Measurements from ENCODE around the gene FBP1.
A peak's percentile ranks its signal among the peaks of the same experiment; 100 is the strongest.

Gene FBP1

DNA sequence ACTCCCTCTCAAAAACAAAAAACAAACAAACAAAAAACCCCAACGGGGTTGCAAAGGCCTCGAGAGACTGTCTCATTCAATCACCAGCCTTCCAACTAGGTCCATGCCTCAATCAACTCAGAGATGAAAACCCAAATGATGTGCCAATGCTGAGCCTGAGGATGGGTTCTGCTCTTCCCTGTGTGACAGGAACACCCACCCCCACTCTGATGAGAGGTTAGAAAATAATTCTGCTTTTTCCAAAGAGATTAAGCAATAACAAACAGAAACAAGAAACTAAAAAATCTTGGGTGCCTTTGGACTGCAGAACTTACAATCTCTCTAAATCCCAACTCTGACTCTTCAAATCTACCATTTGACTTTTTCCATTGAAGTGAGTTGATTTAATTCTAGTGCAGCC is 25.5 kb upstream of the FBP1 start:
- H3K9me3 ChIP-seq, result no peaks in the 10 kb centered on the region
- TF ChIP-seq, protein P1, sequence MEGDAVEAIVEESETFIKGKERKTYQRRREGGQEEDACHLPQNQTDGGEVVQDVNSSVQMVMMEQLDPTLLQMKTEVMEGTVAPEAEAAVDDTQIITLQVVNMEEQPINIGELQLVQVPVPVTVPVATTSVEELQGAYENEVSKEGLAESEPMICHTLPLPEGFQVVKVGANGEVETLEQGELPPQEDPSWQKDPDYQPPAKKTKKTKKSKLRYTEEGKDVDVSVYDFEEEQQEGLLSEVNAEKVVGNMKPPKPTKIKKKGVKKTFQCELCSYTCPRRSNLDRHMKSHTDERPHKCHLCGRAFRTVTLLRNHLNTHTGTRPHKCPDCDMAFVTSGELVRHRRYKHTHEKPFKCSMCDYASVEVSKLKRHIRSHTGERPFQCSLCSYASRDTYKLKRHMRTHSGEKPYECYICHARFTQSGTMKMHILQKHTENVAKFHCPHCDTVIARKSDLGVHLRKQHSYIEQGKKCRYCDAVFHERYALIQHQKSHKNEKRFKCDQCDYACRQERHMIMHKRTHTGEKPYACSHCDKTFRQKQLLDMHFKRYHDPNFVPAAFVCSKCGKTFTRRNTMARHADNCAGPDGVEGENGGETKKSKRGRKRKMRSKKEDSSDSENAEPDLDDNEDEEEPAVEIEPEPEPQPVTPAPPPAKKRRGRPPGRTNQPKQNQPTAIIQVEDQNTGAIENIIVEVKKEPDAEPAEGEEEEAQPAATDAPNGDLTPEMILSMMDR (IDR thresholded peaks at IDR 0.05), result no peak
- no peak overlapping the region for H3K27ac ChIP-seq
- no peaks in the 10 kb centered on the region for H3K36me3 ChIP-seq
- H3K27me3 ChIP-seq, result no peaks in the 10 kb centered on the region
- H3K4me3 ChIP-seq, result no peak overlapping the region
- DNase-seq, result no peak
- H3K4me1 ChIP-seq, result peaks cover 0 to 5% (median 0%) of the 10 kb centered on the region in 4 donors
- intact Hi-C loops (cut with DNase I; ENCODE audit: low total_unique reads), result no loop called here

DNA sequence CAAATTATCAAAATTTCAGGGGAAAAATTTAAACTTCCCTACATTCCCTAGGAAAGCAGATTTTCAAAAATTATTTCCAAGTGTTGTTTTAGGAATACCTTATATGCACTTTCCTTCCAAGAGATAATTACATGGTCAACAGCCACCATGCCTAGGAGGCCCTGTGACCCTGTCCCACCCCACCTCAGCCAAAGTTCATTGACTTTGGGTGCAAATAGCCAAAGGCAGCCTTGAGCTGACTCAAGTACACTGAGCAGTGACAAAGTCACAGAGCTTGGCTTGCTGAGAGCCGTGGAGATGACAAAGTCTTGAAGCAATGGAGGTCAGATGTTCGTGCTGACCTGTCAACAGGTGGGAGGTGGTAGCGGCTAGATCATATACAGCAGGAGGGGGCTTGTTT is 24.3 kb upstream of the FBP1 start:
- intact Hi-C loops (cut with DNase I; ENCODE audit: low total_unique reads), result no loop called here
- TF ChIP-seq, protein P1 (IDR thresholded peaks at IDR 0.05), result no peak

DNA sequence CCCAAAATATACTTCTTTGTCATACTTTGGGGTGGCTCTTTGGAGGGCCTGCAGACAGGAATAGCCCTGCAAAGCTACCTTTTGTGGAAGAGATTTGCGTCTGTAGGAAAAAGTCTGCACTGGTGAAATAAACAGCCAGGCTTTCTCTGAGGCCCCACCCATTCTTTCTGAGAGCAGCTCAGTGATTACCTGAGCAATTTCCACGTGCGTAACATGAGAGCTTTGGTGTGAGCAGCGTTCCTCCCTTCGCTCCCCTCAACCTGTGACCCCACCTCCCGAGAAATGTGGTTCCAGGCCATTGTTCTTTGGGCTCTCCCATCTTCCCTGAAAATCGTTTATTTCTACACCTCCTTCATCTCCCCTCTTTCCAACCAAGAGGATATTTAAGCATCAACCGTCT is 23.8 kb upstream of the FBP1 start:
- Histone ChIP-seq H3K4me3 (no peak overlapping the region), H3K27ac (no peak overlapping the region), H3K9me3 (no peaks in the 10 kb centered on the region), H3K36me3 (no peaks in the 10 kb centered on the region), H3K27me3 (no peaks in the 10 kb centered on the region), H3K4me1 (no peaks in the 10 kb centered on the region)
- DNase-seq, result no peak
- intact Hi-C loops (cut with DNase I; ENCODE audit: low total_unique reads), result no loop called here
- TF ChIP-seq, protein P1 (IDR thresholded peaks at IDR 0.05), result no peak

More for the DNA sequence above, 24.3 kb upstream of the FBP1 start:
- Histone ChIP-seq H3K27me3 (no peaks in the 10 kb centered on the region), H3K9me3 (no peaks in the 10 kb centered on the region), H3K4me1 (no peaks in the 10 kb centered on the region), H3K27ac (no peak overlapping the region), H3K36me3 (no peaks in the 10 kb centered on the region), H3K4me3 (no peak overlapping the region)
- DNase-seq, result no peak

DNA sequence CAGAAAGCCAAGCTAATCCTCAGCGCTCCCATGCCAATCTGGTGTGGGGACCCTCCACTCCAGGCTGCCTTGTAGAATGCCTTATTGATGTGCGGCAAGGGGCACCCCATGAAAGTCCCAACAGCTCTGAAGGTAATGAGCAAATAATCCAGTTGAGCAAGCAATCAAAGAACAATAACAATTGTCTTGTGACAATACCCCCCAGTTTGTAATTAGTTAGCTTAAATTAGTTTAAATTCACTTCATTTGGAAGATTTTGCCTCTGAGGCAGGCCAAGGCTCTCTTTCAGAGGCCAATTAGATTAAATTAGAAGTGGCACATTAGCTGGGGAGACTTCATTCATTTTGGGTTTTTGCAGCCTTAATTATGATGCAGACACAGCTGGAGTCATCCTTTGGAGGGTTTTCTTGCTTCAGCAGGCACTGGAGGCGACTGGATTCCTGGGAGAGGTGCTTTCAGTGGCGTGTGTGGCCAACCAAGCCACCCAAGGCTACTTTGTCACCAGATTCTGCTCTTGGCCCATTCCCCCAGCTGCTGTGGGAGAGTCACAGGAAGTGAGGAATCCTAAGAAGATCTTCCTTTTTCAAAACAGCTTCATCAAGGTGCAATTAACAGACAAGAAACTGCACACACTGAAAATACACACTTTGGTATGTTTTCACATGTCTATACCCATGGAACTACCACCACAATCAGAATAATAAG is 17.9 kb upstream of the FBP1 start:
- Histone ChIP-seq H3K27ac (no peak overlapping the region), H3K4me3 (no peak overlapping the region), H3K4me1 (peaks cover 0 to 10% (median 4%) of the 10 kb centered on the region in 4 donors), H3K9me3 (no peaks in the 10 kb centered on the region), H3K27me3 (no peaks in the 10 kb centered on the region), H3K36me3 (no peaks in the 10 kb centered on the region)
- DNase-seq, result no peak
- TF ChIP-seq, protein P1 (IDR thresholded peaks at IDR 0.05), result no peak
- intact Hi-C loops (cut with DNase I; ENCODE audit: low total_unique reads), result no loop called here

DNA sequence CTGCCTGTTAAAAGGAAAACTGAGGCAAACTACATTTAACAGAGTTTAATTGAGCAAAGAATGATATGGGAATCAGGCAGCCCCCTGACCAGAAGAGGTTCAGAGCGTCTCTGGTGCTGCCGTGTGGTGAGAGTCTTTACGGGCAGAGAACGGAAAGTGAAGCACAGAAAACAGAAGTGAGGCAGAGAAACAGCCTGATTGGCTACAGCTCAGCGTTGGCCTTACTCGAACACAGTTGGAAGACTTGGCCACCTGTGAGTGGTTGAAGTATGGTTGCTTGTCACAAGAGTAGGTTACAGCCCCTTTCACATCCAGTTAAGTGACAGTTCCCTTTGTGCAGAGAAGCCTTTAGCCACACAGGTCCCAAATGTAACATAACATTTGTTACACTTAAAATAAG is 16.9 kb upstream of the FBP1 start:
- Histone ChIP-seq H3K27me3 (no peaks in the 10 kb centered on the region), H3K4me1 (peaks cover 0 to 10% (median 4%) of the 10 kb centered on the region in 4 donors), H3K36me3 (no peaks in the 10 kb centered on the region), H3K4me3 (peak overlapping the region; percentile 33 to 42), H3K9me3 (no peaks in the 10 kb centered on the region), H3K27ac (peak overlapping the region in 1 of 2 donors; percentile 16)
- no peak for DNase-seq
- TF ChIP-seq, protein P1 (IDR thresholded peaks at IDR 0.05), result no peak
- intact Hi-C loops (cut with DNase I; ENCODE audit: low total_unique reads), result no loop called here

Data from tibial artery (tissue), 4 donors.